ELR (cell line): ENCODE measurements around the gene NHERF2.
A peak's percentile ranks its signal among the peaks of the same experiment; 100 is the strongest.

ENCODE experiments used
- DNase-seq: peaks from one replicate; pipeline ENCODE4 v3.0.0-alpha.2; 2015; ENCODE audit warnings: low read depth

Gene NHERF2

GRCh38 chr16:2026461-2027023 lies at the start of gene NHERF2:
NHERF2 (plus strand) TSS chr16:2026902; CDS start chr16:2027006, 104 bp downstream.
- peak; percentile 40 for DNase-seq

- no peak for DNase-seq
Measured at GRCh38 chr16:1976951-1977874, 49.5 kb upstream of the NHERF2 start.

GRCh38 chr16:1977875-1978268 lies 48.8 kb upstream of the NHERF2 start:
- no peak for DNase-seq

GRCh38 chr16:1978476-1979120 lies 48.1 kb upstream of the NHERF2 start:
- DNase-seq: no peak

GRCh38 chr16:1979271-1980029 lies 47.3 kb upstream of the NHERF2 start:
- DNase-seq: no peak

GRCh38 chr16:1980030-1980769 lies 46.5 kb upstream of the NHERF2 start:
- no peak for DNase-seq

- DNase-seq: no peak
Measured at GRCh38 chr16:1980770-1981087, 46.0 kb upstream of the NHERF2 start.

- no peak for DNase-seq
Measured at GRCh38 chr16:1981398-1981836, 45.3 kb upstream of the NHERF2 start, which contains the start of gene NOXO1. NOXO1 (minus strand) TSS chr16:1981469; CDS start chr16:1981179, 290 bp downstream.

GRCh38 chr16:1982013-1982433 lies 44.7 kb upstream of the NHERF2 start:
- no peak for DNase-seq

- no peak for DNase-seq
Measured at GRCh38 chr16:1982991-1983543, 43.6 kb upstream of the NHERF2 start.

- DNase-seq: peak; percentile 92
Measured at GRCh38 chr16:1983544-1984346, 43.0 kb upstream of the NHERF2 start, which contains the start of gene GFER. GFER (plus strand) TSS chr16:1984193; CDS start chr16:1984219, 26 bp downstream.

- DNase-seq: peak; percentile 44
Measured at GRCh38 chr16:1984347-1985225, 42.1 kb upstream of the NHERF2 start.

GRCh38 chr16:1985466-1986150 lies 41.1 kb upstream of the NHERF2 start:
- DNase-seq: no peak

- no peak for DNase-seq
Measured at GRCh38 chr16:1987198-1987597, 39.5 kb upstream of the NHERF2 start.

GRCh38 chr16:1989209-1990100 lies 37.2 kb upstream of the NHERF2 start, which contains the start of gene SYNGR3:
SYNGR3 (plus strand) TSS chr16:1989970; CDS start chr16:1990103, 133 bp downstream.
- peak; percentile 58 for DNase-seq

- no peak for DNase-seq
Measured at GRCh38 chr16:1990101-1990350, 36.7 kb upstream of the NHERF2 start.

- DNase-seq: no peak
Measured at GRCh38 chr16:1990351-1991134, 36.2 kb upstream of the NHERF2 start.
